Fibroblast of pulmonary artery (primary cell): ENCODE measurements around the gene RNF207.

Source experiments
- DNase-seq: peaks from one replicate; pipeline ENCODE4 v3.0.0-alpha.2; 2010; ENCODE audit warnings: low read depth
- H3K4me3 ChIP-seq: replicated peaks from 2 replicates; pipeline ENCODE4 v1.5.1; 2011; ENCODE audit warnings: low read depth, mild to moderate bottlenecking, control low read depth, low read length, moderate library complexity
- TF ChIP-seq, protein P1 (sequence below): IDR thresholded peaks from 2 replicates; pipeline ENCODE4 v1.5.1; 2011; ENCODE audit warnings: mild to moderate bottlenecking, control low read depth, low read length, inconsistent platforms; ENCODE audit errors: missing control alignments

Gene RNF207

DNA sequence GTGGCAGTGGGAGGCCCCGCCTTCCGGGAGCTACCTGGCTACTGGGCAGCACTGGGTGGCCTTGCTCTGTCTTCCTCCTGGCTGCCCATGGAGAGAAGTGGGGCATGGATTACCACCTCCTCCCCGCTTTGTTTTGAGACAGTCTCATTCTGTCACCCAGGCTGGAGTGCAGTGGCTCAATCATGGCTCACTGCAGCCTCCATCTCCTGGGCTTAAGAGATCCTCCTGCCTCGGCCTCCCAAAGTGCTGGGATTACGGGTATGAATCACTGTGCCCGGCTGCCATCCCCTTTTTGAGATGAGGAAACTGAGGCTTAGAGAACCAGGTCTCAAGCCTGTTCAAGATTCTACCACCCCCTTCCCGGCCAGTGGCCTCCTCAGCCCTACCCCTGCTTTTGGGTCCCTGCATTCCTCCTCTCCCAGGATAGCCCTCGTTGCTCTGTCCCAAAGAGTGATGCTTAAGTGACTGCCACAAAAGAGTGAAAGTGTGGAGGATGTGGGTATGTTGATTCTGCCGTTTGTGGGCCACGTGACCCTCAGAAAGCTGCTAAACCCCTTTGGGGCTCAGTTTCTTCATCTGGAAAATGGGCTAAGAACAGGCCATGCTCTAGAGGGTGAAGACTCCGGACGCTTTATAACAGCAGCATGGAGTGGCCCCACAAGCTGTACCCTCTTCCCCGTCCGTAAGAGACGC, 45.9 kb downstream of the RNF207 start:
- no peak for DNase-seq
- TF ChIP-seq, protein P1, sequence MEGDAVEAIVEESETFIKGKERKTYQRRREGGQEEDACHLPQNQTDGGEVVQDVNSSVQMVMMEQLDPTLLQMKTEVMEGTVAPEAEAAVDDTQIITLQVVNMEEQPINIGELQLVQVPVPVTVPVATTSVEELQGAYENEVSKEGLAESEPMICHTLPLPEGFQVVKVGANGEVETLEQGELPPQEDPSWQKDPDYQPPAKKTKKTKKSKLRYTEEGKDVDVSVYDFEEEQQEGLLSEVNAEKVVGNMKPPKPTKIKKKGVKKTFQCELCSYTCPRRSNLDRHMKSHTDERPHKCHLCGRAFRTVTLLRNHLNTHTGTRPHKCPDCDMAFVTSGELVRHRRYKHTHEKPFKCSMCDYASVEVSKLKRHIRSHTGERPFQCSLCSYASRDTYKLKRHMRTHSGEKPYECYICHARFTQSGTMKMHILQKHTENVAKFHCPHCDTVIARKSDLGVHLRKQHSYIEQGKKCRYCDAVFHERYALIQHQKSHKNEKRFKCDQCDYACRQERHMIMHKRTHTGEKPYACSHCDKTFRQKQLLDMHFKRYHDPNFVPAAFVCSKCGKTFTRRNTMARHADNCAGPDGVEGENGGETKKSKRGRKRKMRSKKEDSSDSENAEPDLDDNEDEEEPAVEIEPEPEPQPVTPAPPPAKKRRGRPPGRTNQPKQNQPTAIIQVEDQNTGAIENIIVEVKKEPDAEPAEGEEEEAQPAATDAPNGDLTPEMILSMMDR = no peak
- H3K4me3 ChIP-seq = no peak overlapping the region

DNA sequence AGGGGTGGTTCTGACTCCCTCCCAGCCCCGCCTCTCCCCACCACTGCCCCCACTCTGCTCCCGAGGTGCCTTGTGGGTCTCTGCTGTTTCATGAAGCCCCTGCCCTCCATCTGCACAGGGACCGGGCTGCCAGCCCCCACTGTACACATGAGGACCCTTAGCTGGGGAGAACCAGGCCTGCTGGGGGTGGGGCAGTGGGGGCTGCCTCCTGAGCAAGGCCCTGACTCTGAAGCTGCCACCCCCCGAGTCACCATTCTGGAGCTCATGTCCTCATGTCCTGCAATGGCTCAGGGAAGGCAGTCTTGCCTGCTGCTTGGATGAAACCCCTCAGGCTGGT, 46.4 kb downstream of the RNF207 start:
- TF ChIP-seq, protein P1 = no peak
- DNase-seq = no peak

DNA sequence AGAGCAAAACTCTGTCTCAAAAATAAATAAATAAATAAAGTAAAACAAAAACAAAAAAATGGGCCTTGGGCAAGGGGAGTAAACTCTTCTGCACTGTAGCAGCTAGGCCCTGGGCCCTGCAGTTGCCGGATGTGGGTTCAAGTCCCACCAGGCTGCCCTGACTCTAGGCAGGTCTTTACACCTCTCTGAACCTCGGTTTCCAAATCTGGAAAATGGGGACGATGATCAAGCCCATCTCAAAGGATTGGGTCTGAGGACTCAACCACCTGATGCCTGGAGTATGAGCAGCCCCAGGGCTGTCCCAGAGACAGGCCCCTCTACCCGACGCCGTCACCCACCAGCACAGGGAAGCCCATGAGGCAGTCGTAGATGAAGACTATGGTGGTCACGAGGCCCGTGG, 47.5 kb downstream of the RNF207 start:
- TF ChIP-seq, protein P1 = no peak
- no peak overlapping the region for H3K4me3 ChIP-seq
- DNase-seq = no peak

More for the DNA sequence above, 46.4 kb downstream of the RNF207 start:
- H3K4me3 ChIP-seq = no peak overlapping the region

DNA sequence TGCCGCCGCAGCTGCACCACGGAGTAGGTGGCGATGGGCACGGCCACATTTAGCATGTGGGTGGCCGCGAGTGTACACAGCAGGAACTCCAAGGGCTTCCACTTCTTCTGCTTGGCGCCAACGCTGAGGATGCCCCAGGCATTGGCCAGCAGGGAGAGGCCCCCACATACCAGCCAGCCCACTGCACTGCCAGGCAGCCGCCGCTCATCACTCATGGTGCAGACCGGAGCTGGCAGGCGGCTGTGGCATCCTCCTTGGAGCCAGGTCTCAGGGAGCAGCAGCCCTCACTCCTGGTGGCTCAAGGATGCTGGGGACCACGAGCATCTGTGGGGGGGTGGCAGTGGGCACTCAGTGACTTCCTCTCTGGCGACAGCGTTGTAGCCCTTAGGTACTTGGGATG, 48.8 kb downstream of the RNF207 start:
- H3K4me3 ChIP-seq = no peak overlapping the region
- TF ChIP-seq, protein P1 = no peak

DNA sequence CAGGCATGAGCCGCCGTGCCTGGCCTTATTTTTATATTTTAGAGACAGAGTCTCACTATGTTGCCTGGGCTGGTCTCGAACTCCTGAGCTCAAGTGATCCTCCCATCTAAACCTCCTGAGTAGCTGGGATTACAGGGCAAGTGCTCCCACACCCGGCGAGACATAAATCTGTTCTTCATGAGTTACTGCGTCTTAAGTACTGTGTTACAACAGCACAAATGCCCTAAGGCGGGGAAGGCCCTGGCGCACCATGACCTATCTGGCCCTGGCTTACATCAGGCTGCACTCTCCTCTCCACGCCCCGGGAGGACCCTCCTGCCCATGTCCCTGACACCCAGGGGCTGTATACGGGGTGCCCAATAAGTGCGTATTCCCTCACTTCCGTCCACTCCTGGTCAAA, 50.7 kb downstream of the RNF207 start:
- H3K4me3 ChIP-seq = no peak overlapping the region
- TF ChIP-seq, protein P1 = no peak
- DNase-seq = no peak

More for the DNA sequence above, 48.8 kb downstream of the RNF207 start:
- DNase-seq = no peak

DNA sequence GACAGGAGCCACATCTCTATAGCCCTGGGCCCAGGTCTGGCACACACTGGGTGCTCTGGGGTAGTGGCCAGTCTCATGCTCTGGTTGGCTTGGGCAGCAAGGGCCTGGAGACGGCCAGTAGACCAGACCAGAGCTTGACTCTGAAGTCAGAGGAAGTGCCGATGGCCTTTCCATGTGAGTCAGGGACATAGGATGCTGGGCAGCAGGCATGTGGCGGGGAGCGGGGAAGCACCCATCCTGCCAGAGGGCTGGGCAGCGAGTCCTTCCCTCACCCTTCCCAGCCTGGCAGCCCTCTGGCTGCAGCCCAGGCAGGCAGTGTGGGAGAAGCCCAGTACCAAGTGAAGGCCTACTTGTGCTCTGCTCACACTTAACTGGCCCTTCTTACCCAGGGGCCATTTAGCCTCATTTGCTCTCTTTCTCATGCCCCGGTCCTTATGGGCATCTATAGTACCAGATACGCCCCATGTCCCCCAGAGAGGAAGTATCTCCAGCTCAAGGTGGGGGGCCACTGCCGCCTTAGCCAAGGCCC, 51.7 kb downstream of the RNF207 start:
- H3K4me3 ChIP-seq = no peak overlapping the region
- DNase-seq = no peak
- TF ChIP-seq, protein P1 = no peak

DNA sequence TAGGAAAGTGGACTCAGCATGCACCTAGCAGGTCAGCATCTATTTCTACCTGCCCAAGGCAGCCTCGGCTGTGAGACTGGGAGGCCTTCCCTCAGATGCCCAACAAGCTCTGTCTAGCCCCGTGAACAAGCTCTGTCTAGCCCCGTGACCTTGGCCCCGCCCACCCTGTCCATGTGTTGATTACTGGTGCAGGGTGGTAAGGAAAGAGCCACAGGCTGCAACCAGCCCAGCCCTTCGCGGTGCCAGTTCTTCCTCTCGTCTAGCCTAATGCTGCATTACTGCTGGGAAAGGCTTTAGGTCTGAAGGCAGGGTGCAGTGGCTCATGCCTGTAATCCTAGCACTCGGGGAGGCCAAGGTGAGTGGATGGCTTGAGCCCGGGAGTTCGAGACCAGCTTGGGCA, 52.8 kb downstream of the RNF207 start:
- no peak for DNase-seq
- TF ChIP-seq, protein P1 = no peak
- no peak overlapping the region for H3K4me3 ChIP-seq
